H9 (cell line): ENCODE results near the gene PRRC2B. TPM values are rescaled to one million over a fixed set of nuclear protein-coding genes. Genes with fewer than 3 reads are reported as not detected.

Experiments used
- DNase-seq: peaks from one replicate; pipeline ENCODE4 v3.0.0-alpha.2; 2017
- H2AFZ ChIP-seq: one replicate; pipeline ENCODE4 v1.6.1; 2013; ENCODE audit warnings: mild to moderate bottlenecking, low read length, control low read depth, moderate library complexity
- H2AK5ac ChIP-seq: 2 replicates; pipeline ENCODE4 v1.6.1; 2013; ENCODE audit warnings: low read length, control low read depth, mixed read lengths; ENCODE audit not compliant: insufficient read length
- H2BK120ac ChIP-seq: one replicate; pipeline ENCODE4 v1.6.1; 2013; ENCODE audit warnings: low read depth, mild to moderate bottlenecking, low read length, control low read depth, inconsistent platforms; ENCODE audit not compliant: poor library complexity, severe bottlenecking
- H2BK12ac ChIP-seq: 2 replicates; pipeline ENCODE4 v1.6.1; 2013; ENCODE audit warnings: low read length, control low read depth, mixed read lengths, low read depth; ENCODE audit not compliant: insufficient read length
- H2BK15ac ChIP-seq: 2 replicates; pipeline ENCODE4 v1.6.1; 2013; ENCODE audit warnings: low read depth, low read length, control low read depth
- H2BK20ac ChIP-seq: one replicate; pipeline ENCODE4 v1.6.1; 2013; ENCODE audit warnings: low read depth, mild to moderate bottlenecking, low read length, control low read depth, inconsistent platforms; ENCODE audit not compliant: poor library complexity, severe bottlenecking
- H2BK5ac ChIP-seq: 2 replicates; pipeline ENCODE4 v1.6.1; 2013; ENCODE audit warnings: low read length, control low read depth, mixed read lengths; ENCODE audit not compliant: insufficient read length
- H3K14ac ChIP-seq: 2 replicates; pipeline ENCODE4 v1.6.1; 2013; ENCODE audit warnings: low read length, control low read depth; ENCODE audit not compliant: insufficient read depth
- H3K18ac ChIP-seq: 2 replicates; pipeline ENCODE4 v1.6.1; 2013; ENCODE audit warnings: low read depth, mild to moderate bottlenecking, mixed read lengths, low read length, control low read depth; ENCODE audit not compliant: insufficient read length
- H3K23ac ChIP-seq: 2 replicates; pipeline ENCODE4 v1.6.1; 2013; ENCODE audit warnings: low read length, control low read depth, mixed read lengths, low read depth; ENCODE audit not compliant: insufficient read length
- H3K23me2 ChIP-seq: 2 replicates; pipeline ENCODE4 v1.6.1; 2013; ENCODE audit warnings: low read depth, mild to moderate bottlenecking, mixed read lengths, low read length, control low read depth; ENCODE audit not compliant: insufficient read length, poor library complexity, severe bottlenecking
- H3K27ac ChIP-seq: 2 replicates; pipeline ENCODE4 v1.5.1; 2013; ENCODE audit warnings: low read length, control low read depth, mixed read lengths, low read depth; ENCODE audit not compliant: insufficient read length
- H3K27me3 ChIP-seq: 2 replicates; pipeline ENCODE4 v1.6.1; 2013; ENCODE audit warnings: low read length, control low read depth, inconsistent platforms; ENCODE audit not compliant: insufficient read depth
- H3K4ac ChIP-seq: 2 replicates; pipeline ENCODE4 v1.6.1; 2013; ENCODE audit warnings: low read depth, mild to moderate bottlenecking, control low read depth, inconsistent platforms, low read length, moderate library complexity
- H3K4me1 ChIP-seq: 2 replicates; pipeline ENCODE4 v1.6.1; 2013; ENCODE audit warnings: low read length, control low read depth, inconsistent platforms; ENCODE audit not compliant: insufficient read depth
- H3K4me2 ChIP-seq: 2 replicates; pipeline ENCODE4 v1.6.1; 2013; ENCODE audit warnings: low read length, control low read depth, mixed read lengths; ENCODE audit not compliant: insufficient read length, insufficient read depth
- H3K56ac ChIP-seq: 2 replicates; pipeline ENCODE4 v1.6.1; 2013; ENCODE audit warnings: low read depth, mild to moderate bottlenecking, mixed read lengths, low read length, control low read depth; ENCODE audit not compliant: insufficient read length
- H3K79me1 ChIP-seq: 2 replicates; pipeline ENCODE4 v1.6.1; 2013; ENCODE audit warnings: low read depth, mild to moderate bottlenecking, moderate library complexity, low read length, control low read depth, inconsistent platforms; ENCODE audit not compliant: insufficient read depth, poor library complexity, severe bottlenecking
- H3K79me2 ChIP-seq: 2 replicates; pipeline ENCODE4 v1.6.1; 2013; ENCODE audit warnings: low read length, control low read depth, inconsistent platforms; ENCODE audit not compliant: insufficient read depth
- H3K9ac ChIP-seq: 2 replicates; pipeline ENCODE4 v1.6.1; 2013; ENCODE audit warnings: low read length, control low read depth, mixed read lengths; ENCODE audit not compliant: insufficient read length; ENCODE audit errors: extremely low read depth
- H3K9me3 ChIP-seq: one replicate; pipeline ENCODE4 v1.6.1; 2013; ENCODE audit warnings: low read depth, low read length, inconsistent platforms; ENCODE audit not compliant: control insufficient read depth
- H3T11ph ChIP-seq: one replicate; pipeline ENCODE4 v1.6.1; 2013; ENCODE audit warnings: mild to moderate bottlenecking, low read length, control low read depth, inconsistent platforms
- H4K20me1 ChIP-seq: one replicate; pipeline ENCODE4 v1.6.1; 2013; ENCODE audit not compliant: control insufficient read depth, insufficient read length, insufficient read depth
- H4K5ac ChIP-seq: 2 replicates; pipeline ENCODE4 v1.6.1; 2013; ENCODE audit warnings: low read depth, mild to moderate bottlenecking, mixed read lengths, low read length, control low read depth; ENCODE audit not compliant: insufficient read length
- H4K8ac ChIP-seq: replicated peaks from 2 replicates; pipeline ENCODE4 v1.6.1; 2013; ENCODE audit warnings: low read length, control low read depth, mixed read lengths, low read depth; ENCODE audit not compliant: insufficient read length
- H4K91ac ChIP-seq: 2 replicates; pipeline ENCODE4 v1.6.1; 2013; ENCODE audit warnings: low read depth, mild to moderate bottlenecking, moderate library complexity, mixed read lengths, low read length, control low read depth; ENCODE audit not compliant: insufficient read length
- H3K27ac Mint-ChIP-seq, 3 experiments: 2 replicates in 2 of 3; 3 replicates in 1 of 3; pipeline ENCODE4 v1.8.0; 2020 to 2021; ENCODE audit warnings: mixed read lengths in 3 of 3, mild to moderate bottlenecking in 1 of 3, moderate library complexity in 1 of 3
- H3K27me3 Mint-ChIP-seq: 2 replicates; pipeline ENCODE4 v1.8.0; 2021; ENCODE audit warnings: low read depth, mild to moderate bottlenecking, moderate library complexity, mixed read lengths
- H3K36me3 Mint-ChIP-seq, 3 experiments: 2 replicates in 2 of 3; 3 replicates in 1 of 3; pipeline ENCODE4 v1.8.0; 2020 to 2021; ENCODE audit warnings: low read depth in 3 of 3, mixed read lengths in 3 of 3; ENCODE audit not compliant: insufficient read depth in 1 of 3
- H3K4me1 Mint-ChIP-seq, 2 experiments: 2 replicates each; pipeline ENCODE4 v1.8.0; 2020; ENCODE audit warnings: mixed read lengths in 2 of 2
- H3K4me3 Mint-ChIP-seq, 2 experiments: 2 replicates in 1 of 2; 3 replicates in 1 of 2; pipeline ENCODE4 v1.8.0; 2020 to 2021; ENCODE audit warnings: mild to moderate bottlenecking in 2 of 2, mixed read lengths in 2 of 2, moderate library complexity in 1 of 2
- H3K9me3 Mint-ChIP-seq, 2 experiments: 2 replicates in 1 of 2; 3 replicates in 1 of 2; pipeline ENCODE4 v1.8.0; 2020; ENCODE audit warnings: mild to moderate bottlenecking in 2 of 2, mixed read lengths in 2 of 2, moderate library complexity in 1 of 2
- WGBS: extraction: QIAGEN DNeasy Blood & Tissue Kit; methylation state at CpG from one replicate; pipeline ENCODE4 v1.1.7; 2013; ENCODE audit warnings: missing lambda C conversion rate, low lambda C conversion rate, mixed read lengths; ENCODE audit not compliant: insufficient read length; ENCODE audit errors: extremely low coverage; 5-methylcytosine and 5-hydroxymethylcytosine counted together
- total RNA-seq: library from RNA; stranded (reverse); gene quantifications from 2 replicates; pipeline ENCODE4 v1.2.1, GENCODE V29; 2021
- TF ChIP-seq, protein P1 (sequence below): fragments of 200-600 bp; sonication (generic); conservative IDR thresholded peaks from 3 replicates; pipeline ENCODE4 v1.8.0; 2021; ENCODE audit warnings: antibody characterized with exemption, mild to moderate bottlenecking

Gene PRRC2B
- total RNA-seq, 1 experiment from 2014 or later: 251 TPM

DNA sequence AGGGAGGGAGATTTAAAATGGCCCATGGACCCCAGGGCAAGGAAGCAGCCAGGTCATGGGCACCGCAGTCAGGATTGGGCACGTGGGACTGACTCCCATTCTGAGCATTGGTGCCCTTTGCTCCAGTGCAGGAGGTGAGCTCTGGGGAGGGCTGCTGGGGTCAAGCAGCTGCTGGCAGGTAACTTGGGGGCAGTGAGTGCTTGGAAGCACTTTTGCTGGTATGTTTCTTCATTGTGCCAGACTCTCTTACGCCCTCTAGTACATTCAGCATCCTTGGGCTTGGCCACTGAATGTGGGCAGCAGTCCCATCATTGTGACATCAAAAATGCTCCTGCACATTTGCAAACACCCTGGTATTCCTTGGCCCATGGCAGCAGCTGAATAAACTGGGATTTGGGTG lies 32.7 kb downstream of the PRRC2B start:
- Histone ChIP-seq H3K14ac (no peak overlapping the region; the same call in 1 of the 2 replicates), H3K79me2 (peaks cover 77% of the 10 kb centered on the region), H4K91ac (no peak overlapping the region), H3K27ac (no peak overlapping the region), H3K4ac (no peak overlapping the region), H2BK120ac (no peak overlapping the region), H2AK5ac (no peak overlapping the region), H2BK15ac (no peak overlapping the region), H3K4me2 (no peak overlapping the region), H3K9me3 (no peaks in the 10 kb centered on the region), H3K9ac (no peak overlapping the region), H4K8ac (no peak overlapping the region), H2AFZ (no peak overlapping the region), H2BK5ac (no peak overlapping the region), H4K20me1 (peaks cover 5% of the 10 kb centered on the region), H3K79me1 (no peaks in the 10 kb centered on the region), H3K23me2 (no peaks in the 10 kb centered on the region), H3K18ac (no peak overlapping the region), H2BK20ac (no peak overlapping the region), H4K5ac (no peak overlapping the region), H3K23ac (no peak overlapping the region), H2BK12ac (no peak overlapping the region), H3K4me1 (peaks cover 9% of the 10 kb centered on the region; the same call in 1 of the 2 replicates), H3K56ac (no peak overlapping the region), H3K27me3 (no peaks in the 10 kb centered on the region), H3T11ph (no peak overlapping the region)
- H3K36me3 Mint-ChIP-seq: peaks cover 14 to 36% (median 35%) of the 10 kb centered on the region in 3 experiments; a peak in 6 of 7 replicates
- H3K27me3 Mint-ChIP-seq: no peaks in the 10 kb centered on the region
- peaks cover 46 to 51% of the 10 kb centered on the region in 2 experiments for H3K4me1 Mint-ChIP-seq
- TF ChIP-seq, protein P1, sequence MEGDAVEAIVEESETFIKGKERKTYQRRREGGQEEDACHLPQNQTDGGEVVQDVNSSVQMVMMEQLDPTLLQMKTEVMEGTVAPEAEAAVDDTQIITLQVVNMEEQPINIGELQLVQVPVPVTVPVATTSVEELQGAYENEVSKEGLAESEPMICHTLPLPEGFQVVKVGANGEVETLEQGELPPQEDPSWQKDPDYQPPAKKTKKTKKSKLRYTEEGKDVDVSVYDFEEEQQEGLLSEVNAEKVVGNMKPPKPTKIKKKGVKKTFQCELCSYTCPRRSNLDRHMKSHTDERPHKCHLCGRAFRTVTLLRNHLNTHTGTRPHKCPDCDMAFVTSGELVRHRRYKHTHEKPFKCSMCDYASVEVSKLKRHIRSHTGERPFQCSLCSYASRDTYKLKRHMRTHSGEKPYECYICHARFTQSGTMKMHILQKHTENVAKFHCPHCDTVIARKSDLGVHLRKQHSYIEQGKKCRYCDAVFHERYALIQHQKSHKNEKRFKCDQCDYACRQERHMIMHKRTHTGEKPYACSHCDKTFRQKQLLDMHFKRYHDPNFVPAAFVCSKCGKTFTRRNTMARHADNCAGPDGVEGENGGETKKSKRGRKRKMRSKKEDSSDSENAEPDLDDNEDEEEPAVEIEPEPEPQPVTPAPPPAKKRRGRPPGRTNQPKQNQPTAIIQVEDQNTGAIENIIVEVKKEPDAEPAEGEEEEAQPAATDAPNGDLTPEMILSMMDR: no peak
- WGBS: no CpG with 5 or more reads among the region's 3 CpGs
- peak overlapping the region; percentile 49 to 87 (median 87); a peak in 5 of 7 replicates for H3K27ac Mint-ChIP-seq
- DNase-seq: no peak
- H3K9me3 Mint-ChIP-seq: no peaks in the 10 kb centered on the region
- H3K4me3 Mint-ChIP-seq: peak overlapping the region in 1 of 2 experiments; percentile 6; a peak in 1 of 5 replicates
